NCI-H460 (cell line): ENCODE data around the gene IRF5. TPM values are rescaled to one million over a fixed set of nuclear protein-coding genes. Genes with fewer than 3 reads are reported as not detected.
A peak's percentile ranks its signal among the peaks of the same experiment; 100 is the strongest.
"Not testable (repeated sequence)": the region's sequence is repeated elsewhere in the genome, so short reads cannot be mapped to it uniquely, and the experiment has no call there.

ENCODE experiments used
- DNase-seq: peaks from one replicate; pipeline ENCODE4 v3.0.0-alpha.2; 2016; ENCODE audit warnings: low read depth; ENCODE audit errors: extremely low read depth
- total RNA-seq: library from RNA; depleted of rRNA; stranded (reverse); fragments of >200 nt; shearing (Covaris generic); gene quantifications from 2 replicates; pipeline ENCODE4 v1.2.3, GENCODE V29; 2014

The IRF5 gene
- total RNA-seq, 1 experiment from 2014 or later: 6.5 TPM

GRCh38 chr7:128904381-128905197 is 33.1 kb upstream of the IRF5 start:
- peak; percentile 52 for DNase-seq

- DNase-seq: no peak
These were observed 31.5 kb upstream of the IRF5 start for GRCh38 chr7:128906001-128906765.

GRCh38 chr7:128906766-128907559 is 30.8 kb upstream of the IRF5 start:
- DNase-seq: no peak

DNA sequence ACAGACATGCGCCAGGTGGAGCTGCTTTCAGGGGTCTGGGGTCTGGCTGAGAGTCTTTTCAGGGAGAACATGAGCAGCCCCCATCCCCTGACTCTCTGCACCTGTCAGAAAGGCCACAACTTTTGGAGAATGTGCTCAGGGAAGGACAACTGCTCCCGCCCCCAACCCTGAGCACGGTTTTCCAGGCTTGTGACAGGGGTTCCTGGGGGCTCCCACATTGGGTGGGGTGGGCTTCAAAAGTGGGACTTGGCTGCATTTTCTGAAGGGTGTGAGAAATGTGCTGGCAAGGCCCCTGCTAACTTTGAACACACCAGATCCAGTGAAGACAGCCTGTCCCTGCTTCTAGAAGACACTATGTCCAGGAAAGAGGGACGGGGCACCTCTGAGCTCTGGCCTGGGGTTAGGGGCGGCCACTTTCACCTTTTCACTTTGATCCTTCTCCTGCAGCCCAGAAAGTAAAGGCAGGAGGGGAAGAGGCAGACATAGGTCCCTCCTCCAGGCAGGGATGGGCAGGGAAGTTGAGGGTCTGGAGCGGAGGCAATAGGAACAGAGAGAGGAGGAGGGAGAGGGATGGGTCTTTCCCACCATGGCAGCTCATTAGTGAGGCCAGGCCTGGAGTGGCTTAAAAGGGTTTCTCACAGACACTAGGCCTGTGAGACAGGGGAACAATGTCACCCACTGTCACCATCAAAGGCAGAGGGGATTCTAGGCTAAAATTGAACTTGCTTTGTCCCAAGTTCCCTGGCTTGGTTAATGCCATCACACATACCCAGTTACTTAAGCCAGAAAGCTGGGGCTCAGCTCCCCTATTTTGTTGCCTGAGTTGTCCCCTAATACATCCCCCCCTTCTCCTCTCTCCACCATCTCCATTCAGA is 28.7 kb upstream of the IRF5 start:
- DNase-seq: no peak

- DNase-seq: no peak
These were observed 27.8 kb upstream of the IRF5 start for GRCh38 chr7:128909625-128910568.

- no peak for DNase-seq
These were observed 27.2 kb upstream of the IRF5 start, which contains the start of gene KCP for GRCh38 chr7:128910569-128910945. TSS of gene KCP (minus strand) at chr7:128910709. CDS start at chr7:128910676, 33 bp downstream.

DNA sequence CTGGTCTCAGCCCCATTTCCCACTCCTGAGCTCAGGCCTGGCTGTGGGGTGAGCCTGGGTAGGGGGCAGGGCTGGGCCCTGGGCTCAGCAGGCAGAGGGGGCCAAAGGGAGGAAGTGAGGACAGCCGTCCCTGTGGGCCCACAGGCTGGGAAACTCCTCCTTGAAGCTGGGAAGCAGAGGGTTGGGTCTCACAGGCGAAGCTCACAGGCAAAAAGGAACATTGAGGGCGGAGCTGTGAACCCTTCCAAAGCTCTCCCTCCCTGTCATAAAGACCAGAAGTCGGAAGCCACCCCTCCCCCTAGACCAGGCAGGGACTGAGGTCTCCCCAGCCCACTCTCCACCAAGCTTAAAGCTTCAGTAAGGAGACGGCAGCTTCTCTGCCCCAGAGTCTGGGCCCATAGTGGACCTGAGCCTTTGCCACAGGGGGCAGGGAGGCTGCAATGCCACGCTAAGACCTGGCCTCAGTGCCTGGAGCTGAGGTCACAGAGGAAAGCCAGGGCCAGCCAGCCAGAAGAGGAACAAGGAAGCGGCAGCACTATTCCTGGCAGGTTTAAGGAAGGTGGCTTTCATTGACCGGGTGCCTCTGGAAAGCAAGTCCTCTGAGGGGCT is 26.2 kb upstream of the IRF5 start:
- no peak for DNase-seq

DNA sequence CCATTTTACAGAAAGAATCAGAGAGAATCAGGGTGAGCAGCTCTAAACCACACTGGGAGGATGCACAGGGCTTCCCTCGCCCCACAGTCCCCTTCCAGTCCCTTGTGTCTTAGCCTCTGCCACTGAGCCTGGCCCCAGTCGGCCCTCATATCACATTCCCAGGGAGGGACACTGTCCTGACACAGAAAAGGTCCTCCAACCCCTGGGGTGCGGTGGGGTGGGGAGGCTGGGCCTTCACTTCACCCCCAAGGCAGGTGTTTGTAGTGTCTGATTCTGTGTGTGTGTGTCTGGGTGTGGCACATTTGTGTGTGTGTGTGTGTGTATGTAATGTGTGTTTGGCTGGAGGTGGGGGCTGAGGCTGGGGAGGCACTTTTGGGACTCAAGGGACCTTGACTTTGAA is 25.4 kb upstream of the IRF5 start:
- DNase-seq: no peak

DNA sequence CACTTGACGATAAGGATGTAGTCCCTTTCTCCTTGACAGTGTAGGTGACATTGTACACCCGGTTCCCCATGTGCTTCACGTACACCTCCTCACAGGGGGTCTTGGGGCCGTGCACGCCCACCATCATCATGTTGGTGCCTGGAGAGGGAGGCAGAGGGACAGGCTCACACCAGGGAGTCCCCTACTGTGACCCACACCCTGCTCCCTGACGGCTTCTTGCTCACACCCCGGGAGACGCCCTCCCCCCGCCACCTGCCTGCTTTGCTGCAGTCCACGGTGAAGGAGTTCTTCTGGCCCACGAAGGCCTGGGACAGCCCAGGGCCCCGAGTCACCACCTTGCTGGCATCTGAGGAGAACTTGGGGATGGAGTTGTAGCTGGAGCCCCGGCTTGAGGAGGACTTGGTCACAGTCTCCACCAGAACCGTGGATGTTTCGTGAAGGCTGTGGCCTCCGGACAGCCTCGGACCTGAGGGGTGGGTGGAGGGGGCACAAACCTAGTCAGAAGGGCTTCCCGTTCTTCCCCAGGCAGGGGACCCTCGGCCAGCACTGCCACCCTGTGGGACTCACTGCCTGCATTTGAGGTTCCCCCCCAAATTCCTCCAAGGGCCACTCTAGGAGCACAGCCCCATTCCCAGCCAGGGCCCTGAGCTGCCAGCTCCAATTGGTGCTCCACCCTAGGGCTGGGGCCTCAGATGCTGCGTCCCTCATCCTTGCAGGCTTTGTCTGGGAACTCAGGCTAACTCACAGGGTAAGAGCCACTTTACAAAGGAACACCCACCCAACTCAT is 24.8 kb upstream of the IRF5 start:
- not testable (repeated sequence) for DNase-seq

GRCh38 chr7:128913870-128914565 is 23.7 kb upstream of the IRF5 start:
- DNase-seq: no peak

DNA sequence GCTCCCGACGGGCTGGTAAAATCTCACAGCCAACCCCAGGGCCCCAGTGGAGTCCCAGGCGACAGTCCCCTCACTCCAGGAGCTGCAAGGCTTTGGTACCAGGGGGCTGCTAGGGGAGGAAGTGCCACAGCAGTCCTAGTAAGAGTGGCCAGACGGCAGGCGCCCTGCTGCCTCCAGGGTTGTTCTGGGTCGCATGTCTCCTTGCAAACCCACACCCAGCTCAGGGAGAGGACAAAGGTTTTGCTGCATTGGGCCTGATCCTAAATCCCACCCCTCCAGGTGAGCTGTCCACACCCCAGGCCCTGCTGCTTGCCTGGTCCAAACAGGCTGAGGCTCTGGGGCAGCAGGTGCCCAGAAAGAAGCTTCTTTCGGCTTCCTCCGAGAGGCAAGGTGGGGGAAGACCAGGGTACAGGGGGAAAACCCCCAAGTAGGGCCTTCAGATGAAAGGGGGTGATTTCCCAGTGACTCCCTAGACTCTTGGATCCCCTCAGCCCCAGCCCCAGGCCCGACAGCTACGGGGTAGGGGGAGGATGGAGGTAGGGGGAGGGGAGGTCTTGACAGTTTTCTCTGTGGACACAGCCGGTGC is 23.1 kb upstream of the IRF5 start:
- DNase-seq: no peak

DNA sequence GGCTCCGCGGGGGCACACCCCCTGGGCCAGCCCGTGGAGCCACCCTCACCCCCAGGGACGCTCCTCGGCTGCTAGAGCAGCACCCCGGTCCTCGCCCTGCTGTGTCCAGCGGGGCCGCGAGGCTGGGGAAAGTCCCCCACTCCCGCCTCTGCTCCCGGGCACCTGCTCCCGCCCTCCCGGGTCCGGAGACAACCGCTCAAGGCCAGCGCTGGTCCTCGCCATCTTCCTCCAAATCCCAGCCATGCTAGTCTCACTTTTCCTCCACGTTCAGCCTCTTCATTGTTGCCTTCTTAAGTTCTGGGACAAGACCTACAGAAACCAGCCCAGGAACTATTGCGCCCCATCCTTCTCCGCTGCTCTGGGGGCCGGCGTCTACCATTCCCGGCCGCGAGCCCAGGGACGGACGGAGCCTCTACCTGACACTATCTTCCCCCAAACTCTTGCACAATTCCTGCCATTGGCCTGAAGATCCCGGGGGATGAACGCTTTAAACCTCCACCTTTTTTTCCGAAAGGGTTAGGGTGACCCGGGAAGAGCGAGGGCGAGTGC is 22.4 kb upstream of the IRF5 start:
- no peak for DNase-seq

DNA sequence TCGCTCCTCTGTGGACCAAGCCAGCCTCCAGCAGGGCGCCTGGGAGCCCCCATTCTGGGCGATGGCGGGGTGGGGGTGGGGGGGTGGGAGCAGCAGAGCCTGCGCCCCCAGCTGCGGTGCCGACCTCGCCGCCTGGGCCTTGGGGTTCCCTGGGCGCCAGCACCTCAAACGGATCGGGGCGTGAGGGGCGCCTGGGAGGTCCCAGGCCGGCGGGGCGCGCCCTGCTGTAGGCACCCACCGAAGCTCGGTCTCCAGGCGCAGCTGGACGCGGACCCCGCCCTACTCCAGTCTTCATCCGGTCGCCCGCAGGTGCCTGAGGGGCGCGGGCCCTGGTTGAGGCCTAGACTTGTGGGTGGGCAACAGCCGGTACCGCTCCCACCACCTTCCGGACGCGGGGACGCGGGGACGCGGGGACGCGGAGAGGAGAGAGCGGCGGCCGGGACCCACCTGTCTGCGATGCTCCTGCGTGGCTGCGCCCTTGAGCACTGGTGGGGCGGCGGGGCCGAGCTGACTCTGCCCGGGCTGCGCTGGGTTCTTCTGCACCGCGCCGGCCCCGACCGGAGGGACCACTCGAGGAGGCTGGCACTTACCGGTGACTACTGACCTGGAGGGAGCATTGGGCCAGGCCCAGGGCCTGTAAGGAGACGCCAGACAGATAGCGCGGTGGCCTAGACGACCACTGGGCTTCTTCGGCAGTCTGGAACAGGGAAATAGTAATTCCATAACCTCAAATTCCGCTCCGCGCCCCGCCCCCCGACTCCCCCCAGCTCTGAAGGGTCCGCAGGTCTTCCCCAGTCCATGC is 21.7 kb upstream of the IRF5 start:
- no peak for DNase-seq

DNA sequence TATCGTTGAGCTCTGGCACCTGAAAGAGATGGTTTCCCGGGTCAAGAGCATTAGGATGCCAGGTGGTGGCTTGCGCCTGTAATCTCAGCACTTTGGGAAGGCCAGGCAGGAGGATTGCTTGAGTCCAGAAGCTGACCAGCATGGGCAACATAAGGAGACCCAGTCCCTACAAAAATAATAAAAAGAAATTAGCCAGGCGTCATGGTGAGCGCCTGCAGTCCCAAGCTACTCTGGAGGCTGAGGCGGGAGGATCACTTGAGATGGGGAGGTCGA is 21.1 kb upstream of the IRF5 start:
- no peak for DNase-seq

- DNase-seq: no peak
These were observed 20.6 kb upstream of the IRF5 start for GRCh38 chr7:128917122-128917521.
